Frontal cortex (tissue), 4 donors: Measurements from ENCODE around the gene PDE11A. TPM values are rescaled to one million over a fixed set of nuclear protein-coding genes. Genes with fewer than 3 reads are reported as not detected.
"Not testable (repeated sequence)": the region's sequence is repeated elsewhere in the genome, so short reads cannot be mapped to it uniquely, and the experiment has no call there.

Source experiments
- DNase-seq, 2 donors: peaks; one replicate each; pipeline ENCODE4 v3.0.0; 2012; ENCODE audit warnings: low spot score in 2 of 2
- FAIRE-seq: peaks from 2 replicates; lab custom pipeline; 2012; peaks lifted over from hg19 to GRCh38; lab: Jason Lieb, UNC
- total RNA-seq: library from RNA; depleted of rRNA; stranded (reverse); fragments of >200 nt; gene quantifications from one replicate; pipeline ENCODE4 v1.2.3, GENCODE V29; 2014
- donor health status: control.
- donor health status: control.
- donor health status: control.

PDE11A gene
- total RNA-seq, 1 donor from 2014 or later = 1.2 TPM

GRCh38 chr2:177944530-177944929 lies 128.0 kb downstream of the PDE11A start:
- not testable (repeated sequence) for DNase-seq, FAIRE-seq

GRCh38 chr2:177942731-177943130 lies 129.8 kb downstream of the PDE11A start:
- FAIRE-seq (no peak), DNase-seq (no peak)

- FAIRE-seq (no peak), DNase-seq (no peak)
Observed at GRCh38 chr2:177939211-177939610, 133.4 kb downstream of the PDE11A start.

- FAIRE-seq (no peak), DNase-seq (no peak)
Observed at GRCh38 chr2:177930916-177931315, 141.7 kb downstream of the PDE11A start.

GRCh38 chr2:177929662-177930522 lies 142.7 kb downstream of the PDE11A start:
- DNase-seq (no peak), FAIRE-seq (no peak)

GRCh38 chr2:177923323-177923722 lies 149.3 kb downstream of the PDE11A start:
- DNase-seq = no peak
- FAIRE-seq = no peak

GRCh38 chr2:177921726-177922125 lies 150.9 kb downstream of the PDE11A start:
- no peak for DNase-seq
- no peak for FAIRE-seq

GRCh38 chr2:177917169-177917568 lies 155.4 kb downstream of the PDE11A start:
- no peak for DNase-seq
- FAIRE-seq = no peak

- DNase-seq (no peak), FAIRE-seq (no peak)
Observed at GRCh38 chr2:177916342-177916741, 156.2 kb downstream of the PDE11A start.

GRCh38 chr2:177914247-177914646 lies 158.3 kb downstream of the PDE11A start:
- FAIRE-seq = no peak

GRCh38 chr2:177909962-177910361 lies 162.6 kb downstream of the PDE11A start:
- no peak for DNase-seq
- no peak for FAIRE-seq

More at GRCh38 chr2:177914247-177914646, 158.3 kb downstream of the PDE11A start:
- no peak for DNase-seq

- no peak for DNase-seq
- FAIRE-seq = no peak
Observed at GRCh38 chr2:177908824-177909223, 163.8 kb downstream of the PDE11A start.

- DNase-seq (no peak), FAIRE-seq (no peak)
Observed at GRCh38 chr2:177908182-177908581, 164.4 kb downstream of the PDE11A start.

GRCh38 chr2:177906041-177906718 lies 166.4 kb downstream of the PDE11A start:
- DNase-seq = no peak
- no peak for FAIRE-seq

- no peak for FAIRE-seq
Observed at GRCh38 chr2:177905640-177906039, 166.9 kb downstream of the PDE11A start.

GRCh38 chr2:177902395-177903163 lies 170.0 kb downstream of the PDE11A start:
- FAIRE-seq (no peak), DNase-seq (no peak)

More at GRCh38 chr2:177905640-177906039, 166.9 kb downstream of the PDE11A start:
- DNase-seq = no peak

- DNase-seq (no peak), FAIRE-seq (no peak)
Observed at GRCh38 chr2:177900082-177900481, 172.5 kb downstream of the PDE11A start.

GRCh38 chr2:177897278-177897677 lies 175.3 kb downstream of the PDE11A start:
- FAIRE-seq (no peak), DNase-seq (no peak)

GRCh38 chr2:177896587-177896986 lies 176.0 kb downstream of the PDE11A start:
- FAIRE-seq = no peak

GRCh38 chr2:177894546-177894945 lies 178.0 kb downstream of the PDE11A start:
- FAIRE-seq (no peak), DNase-seq (no peak)

More at GRCh38 chr2:177896587-177896986, 176.0 kb downstream of the PDE11A start:
- no peak for DNase-seq
